ENCODE data around the gene PTGDS.

PTGDS gene

DNA sequence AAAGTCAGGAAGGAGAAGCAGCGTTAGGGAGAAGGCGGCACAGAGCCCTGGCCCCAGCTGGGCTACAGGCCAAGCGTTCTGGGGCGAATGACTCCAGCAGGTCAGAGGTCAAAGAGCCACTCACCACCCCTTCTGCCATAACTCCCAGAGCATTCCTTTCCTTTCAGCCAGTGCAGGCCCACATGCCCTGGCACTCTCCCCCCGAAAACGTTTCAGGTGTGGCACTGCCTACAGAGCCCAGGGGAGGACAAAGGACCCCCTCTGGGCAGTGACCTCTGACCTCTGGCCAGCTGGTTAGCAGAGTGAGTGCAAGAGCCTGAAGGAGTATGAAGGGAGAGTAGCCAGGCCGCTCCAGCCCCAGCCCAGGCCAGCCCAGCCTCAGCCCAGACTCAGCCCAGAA lies 45.9 kb downstream of the PTGDS start:
- no peak for DNase-seq (ENCODE audit: low read depth)

DNA sequence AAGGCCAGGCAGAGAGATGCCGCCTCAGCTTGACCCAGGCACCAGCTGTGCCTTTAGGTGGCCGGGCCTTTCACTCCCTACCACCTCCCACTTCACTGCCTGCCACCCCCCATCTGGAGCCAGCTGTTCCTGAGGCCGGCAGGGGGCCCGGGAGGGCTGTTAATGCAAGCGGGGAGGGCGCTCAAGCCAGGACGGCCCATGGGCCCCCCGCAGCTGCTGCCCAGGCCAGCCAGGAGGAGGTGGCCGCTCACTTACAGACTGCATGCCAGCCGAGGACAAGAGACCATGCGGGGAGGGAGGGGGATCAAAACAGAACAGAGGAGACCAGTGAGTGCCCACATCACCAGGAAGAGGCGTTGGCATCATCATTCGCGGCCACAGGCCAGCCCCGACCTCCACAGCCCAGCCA lies 46.3 kb downstream of the PTGDS start:
- DNase-seq (ENCODE audit: low read depth), result no peak

DNA sequence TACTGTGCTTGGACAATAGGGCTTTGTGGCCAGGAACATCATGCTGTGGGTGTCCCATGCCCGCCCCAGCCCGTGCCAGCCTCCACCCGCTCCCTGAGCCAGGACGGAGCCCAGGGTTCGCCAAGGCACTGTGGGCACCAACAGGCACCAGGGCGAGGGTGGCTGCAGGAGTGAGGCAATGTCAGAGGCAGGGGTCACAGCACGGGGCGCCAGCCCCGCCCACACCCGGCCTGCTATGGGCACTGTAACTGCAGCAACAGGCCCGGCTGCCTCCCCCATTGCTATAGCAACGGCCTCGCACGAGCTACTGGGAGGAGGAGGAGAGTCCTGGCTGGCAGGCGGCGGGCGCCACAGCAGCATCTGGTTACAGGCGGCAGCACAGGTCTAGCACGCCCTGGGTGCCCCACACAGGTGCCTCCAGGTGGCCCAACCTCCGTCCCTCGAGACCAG lies 48.2 kb downstream of the PTGDS start:
- DNase-seq (ENCODE audit: low read depth), result peak; percentile 29

DNA sequence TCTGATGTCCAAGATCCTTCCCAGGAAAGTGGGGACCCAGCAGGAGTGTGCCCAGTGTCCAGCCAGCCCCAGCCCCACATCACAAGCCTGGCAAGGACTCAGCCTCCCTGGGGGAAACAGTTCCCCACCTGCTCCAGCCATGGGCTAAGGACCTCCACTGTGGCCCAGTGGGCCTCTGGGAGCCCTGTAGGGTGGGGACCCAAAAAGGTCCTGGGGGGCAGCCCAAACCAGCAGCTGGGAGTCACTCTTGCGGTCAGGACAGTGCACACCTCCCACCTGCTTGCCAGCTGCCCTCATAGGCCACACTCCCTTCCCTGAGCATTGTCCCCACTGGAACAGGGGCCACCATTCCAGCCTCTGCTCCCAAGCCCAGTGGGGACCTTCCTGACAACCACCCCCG lies 49.1 kb downstream of the PTGDS start:
- DNase-seq (ENCODE audit: low read depth), result no peak

DNA sequence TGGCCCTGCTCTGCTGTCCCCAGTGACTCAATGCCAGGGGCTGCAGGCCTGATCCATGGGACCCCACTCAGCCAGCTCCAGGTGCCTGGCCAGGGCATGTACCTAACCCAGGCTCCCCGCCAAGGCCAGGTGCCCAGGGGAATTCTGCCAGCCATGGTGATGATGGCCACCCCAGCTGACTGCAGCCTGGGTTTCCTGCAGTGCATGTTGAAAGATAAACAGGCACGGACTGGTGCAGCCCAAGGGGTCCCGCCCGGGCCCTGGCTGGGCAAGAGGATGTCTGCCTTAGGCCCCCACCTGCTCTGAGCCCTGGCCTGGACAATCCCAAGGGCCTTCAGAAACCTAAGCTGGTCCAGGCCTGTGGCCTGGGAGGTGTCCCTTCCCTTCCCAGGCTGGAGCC lies 49.5 kb downstream of the PTGDS start:
- no peak for DNase-seq (ENCODE audit: low read depth)

DNA sequence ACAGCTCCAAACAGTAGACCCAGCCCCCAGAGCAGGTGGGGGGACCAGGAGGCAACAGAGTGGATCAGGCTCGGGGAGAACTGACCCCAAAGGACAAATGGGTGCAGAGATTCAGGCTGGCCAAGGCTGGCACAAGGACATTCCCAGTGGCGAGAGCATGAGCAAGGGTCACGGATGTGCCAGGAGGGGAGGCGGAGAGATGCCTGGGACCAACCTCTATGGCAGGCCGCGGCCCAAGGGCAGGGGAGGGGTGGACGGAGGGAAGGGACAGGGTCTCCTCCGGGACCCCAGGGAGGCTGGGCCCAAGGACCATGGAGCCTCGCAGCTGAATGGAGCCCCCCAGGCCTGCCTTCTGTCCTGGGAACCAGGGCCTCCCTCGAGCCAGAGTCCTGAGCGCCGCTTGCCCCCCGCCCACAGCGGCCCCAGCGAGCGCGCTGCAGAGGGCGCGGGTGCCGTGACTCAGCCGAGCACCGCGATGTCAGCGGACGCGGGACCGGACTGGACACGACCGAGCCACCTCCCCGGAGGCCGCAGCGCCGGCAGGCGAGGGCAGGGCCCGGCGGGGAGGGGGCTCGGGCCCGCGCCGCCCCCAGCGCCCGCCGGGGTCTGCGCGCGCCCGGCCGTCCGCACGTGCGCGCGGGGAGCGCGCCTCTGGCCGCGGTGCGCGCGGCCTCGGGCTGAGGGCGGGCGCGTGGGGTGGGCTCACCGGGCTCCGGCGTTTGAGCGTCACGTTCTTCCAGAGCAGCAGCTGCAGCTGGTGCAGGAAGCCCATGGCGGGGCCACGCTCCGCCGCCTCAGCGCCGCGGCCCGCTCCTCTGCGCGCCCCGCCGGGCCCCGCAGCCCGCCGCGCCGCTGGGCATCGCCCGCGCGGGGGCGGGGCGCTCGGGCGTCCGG lies 50.3 kb downstream of the PTGDS start, which contains the start of gene ABCA2:
Gene ABCA2, minus strand, starts transcription at position 869 of the 894 bp plus-strand sequence. Its CDS starts 97 bp downstream, at position 772.
- DNase-seq (ENCODE audit: low read depth), result no peak

DNA sequence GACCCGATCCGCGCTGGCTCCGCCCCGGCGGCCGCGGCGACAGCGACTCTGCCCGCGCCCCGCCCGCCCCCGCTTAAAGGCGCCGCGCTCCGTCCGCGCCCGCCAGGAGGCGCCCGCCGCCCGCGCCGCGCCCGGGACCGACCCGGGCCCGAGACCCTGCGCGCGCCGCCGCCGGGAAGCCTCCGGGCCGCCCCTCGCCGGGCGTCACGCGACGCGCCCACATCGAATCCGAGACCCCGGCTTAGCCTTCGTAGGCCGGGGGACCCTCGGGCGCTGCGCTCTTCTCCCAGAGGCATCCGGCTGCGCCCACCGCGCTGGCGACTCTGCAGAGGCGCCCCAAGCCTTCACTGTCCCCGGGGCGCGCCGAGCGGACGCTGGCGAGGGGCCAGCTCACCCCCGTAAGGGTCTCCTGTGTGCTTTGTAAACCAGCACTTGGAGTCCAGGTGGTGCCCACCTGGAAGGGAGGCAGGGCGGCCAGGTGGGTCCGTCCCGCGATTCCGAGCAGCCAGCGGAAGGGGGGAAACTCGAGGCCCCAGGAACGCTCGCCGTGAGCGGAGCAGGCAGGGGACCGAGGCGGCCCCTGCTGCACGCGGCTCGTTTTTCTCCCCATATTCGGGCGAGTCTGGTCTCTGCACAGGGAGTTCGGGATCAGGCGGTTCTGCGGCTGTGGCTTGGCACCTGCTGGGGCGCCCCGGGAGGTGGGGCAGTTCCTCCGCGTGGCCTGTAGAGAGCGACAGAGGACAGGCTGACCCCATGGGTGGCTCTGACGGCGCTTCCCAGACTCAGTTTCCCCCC lies 51.2 kb downstream of the PTGDS start:
- peak; percentile 21 for DNase-seq (ENCODE audit: low read depth)

DNA sequence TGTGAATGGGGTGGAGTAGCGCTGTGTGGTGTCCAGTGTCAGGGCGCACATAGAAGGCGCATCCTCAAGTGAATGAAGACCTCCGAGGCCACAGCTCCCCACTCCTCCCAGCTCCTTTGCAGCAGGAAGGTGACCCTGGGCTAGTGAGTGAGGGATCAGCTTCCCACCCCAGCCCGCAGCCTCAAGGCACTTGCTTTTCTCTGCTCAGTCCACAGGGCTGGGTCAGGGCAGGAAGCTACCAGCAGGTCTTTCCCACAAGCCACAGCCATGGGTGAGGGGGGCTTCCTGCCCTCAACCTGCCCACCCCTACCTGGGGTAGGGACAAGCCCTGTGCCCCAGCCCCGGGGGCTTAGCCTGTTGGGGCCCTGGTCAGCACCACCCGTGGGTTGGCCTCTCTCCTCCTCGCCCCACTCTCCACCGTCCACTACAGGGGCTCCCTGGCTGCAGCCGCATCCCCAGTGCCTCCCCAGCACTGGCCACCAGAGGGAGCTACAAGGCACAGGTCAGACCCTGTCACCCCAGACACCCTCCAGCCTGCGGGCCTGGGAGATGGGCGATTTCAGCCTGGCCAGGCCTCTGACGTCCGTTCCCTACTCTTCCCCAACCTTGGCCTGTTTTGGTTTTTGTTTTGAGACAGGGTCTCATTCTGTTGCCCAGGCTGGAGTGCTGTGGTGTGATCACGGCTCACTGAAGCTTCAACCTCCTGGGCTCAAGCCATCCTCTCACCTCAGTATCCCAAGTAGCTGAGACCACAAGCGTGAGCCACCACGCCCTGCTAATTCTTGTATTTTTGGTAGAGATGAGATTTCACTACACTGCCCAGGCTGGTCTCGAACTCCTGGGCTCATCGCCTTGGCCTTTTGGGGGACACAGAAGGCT lies 52.0 kb downstream of the PTGDS start:
- peak; percentile 30 for DNase-seq (ENCODE audit: low read depth)

DNA sequence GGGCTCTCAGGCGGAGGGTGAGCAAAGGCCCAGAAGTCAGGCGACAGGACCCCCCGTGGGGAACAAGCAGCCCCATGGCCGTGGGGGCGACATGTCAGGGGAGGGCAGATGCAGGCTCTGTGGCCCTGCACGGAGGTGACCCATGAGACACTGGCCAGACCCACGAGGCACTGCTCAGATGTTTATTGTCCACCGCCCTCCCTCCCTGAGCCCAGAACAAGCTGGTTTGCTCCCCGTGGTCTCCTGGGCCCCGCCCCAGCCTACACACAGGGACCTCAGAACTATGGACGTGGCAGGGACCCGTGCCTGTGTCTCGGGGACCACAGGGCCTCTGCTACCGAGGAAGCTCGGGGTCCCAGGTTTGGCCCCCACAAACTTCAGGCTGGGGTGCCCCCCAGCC lies 52.7 kb downstream of the PTGDS start:
- DNase-seq (ENCODE audit: low read depth), result no peak

DNA sequence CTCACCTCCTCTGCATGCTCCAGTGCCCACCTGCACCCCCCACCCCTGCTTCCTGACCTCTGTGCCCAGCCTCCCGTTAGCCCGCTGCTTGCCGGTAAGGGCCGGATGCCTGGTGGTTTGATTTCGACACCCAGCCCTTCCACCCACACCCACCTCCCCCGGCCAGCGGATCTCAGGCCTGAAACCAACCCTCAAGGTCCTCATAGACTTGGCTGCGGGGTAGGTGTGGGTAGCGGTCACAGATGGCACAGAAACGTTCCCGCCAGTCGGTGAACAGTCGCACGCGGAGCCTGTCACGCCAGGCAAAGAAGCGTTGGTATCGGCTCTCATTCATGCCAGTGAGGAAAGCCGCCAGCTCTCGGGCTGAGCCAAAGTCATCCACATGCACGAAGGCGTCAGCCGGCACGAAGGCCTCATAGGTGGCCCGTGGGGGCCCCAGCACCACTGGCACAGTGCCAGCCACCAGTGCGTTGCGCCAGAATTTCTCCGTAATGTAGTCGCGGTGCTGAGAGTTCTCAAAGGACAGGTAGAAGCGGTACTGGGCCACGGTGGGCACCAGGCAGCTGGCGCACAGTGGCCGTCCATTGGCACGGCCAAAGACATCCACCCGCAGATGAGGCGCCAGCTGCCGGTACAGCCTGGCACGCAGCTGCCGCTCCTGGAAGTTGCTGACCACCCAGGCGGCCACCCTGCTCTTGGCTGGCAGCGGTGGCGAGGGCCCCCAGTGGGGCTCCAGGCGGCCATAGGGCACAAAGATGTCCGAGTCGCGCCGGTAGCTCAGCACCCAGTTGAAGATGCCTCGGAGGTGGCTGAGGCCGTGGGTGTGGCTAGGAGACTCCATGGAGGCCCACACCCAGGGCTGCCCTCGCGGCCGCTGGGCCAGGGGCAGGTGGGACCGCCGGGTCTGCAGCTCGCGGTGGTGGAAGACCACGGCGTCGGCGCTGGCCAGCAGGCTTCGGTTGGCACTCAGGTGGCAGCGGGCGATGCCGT lies 53.5 kb downstream of the PTGDS start:
- no peak for DNase-seq (ENCODE audit: low read depth)
